ENCODE measurements around the gene PPP2R5E. TPM values are rescaled to one million over a fixed set of nuclear protein-coding genes. Genes with fewer than 3 reads are reported as not detected.

PPP2R5E gene
- total and polyA plus RNA-seq, 2 of the 8 experiments (the other 6 are each of a cell fraction or from before 2014, with no cell fraction given), result 6.8 to 64.6 TPM

DNA sequence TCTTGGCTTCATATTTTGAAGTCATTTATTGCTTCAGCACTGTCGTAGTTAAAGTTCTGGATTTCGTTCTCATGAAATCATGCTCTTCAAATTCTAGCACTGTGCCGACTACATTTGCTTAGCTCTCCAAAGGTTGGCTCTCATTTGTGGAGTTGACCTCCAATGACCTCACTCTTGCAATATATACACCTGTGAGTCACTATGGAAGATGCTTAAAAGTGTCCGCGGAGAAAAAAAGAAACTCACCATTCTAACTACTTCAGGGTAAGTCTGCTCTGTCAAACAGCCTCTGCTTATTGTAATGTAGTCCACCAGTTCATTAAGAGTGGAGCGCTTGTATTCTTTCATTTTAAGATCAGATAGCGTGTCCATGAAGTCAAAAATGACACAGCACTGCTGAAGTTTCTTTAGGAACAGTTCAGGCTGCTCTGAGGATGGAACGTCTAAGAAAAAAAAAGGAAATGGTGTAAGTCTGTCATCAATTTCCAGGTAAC, 89.7 kb downstream of the PPP2R5E start (continued):
- TF ChIP-seq, protein P1, sequence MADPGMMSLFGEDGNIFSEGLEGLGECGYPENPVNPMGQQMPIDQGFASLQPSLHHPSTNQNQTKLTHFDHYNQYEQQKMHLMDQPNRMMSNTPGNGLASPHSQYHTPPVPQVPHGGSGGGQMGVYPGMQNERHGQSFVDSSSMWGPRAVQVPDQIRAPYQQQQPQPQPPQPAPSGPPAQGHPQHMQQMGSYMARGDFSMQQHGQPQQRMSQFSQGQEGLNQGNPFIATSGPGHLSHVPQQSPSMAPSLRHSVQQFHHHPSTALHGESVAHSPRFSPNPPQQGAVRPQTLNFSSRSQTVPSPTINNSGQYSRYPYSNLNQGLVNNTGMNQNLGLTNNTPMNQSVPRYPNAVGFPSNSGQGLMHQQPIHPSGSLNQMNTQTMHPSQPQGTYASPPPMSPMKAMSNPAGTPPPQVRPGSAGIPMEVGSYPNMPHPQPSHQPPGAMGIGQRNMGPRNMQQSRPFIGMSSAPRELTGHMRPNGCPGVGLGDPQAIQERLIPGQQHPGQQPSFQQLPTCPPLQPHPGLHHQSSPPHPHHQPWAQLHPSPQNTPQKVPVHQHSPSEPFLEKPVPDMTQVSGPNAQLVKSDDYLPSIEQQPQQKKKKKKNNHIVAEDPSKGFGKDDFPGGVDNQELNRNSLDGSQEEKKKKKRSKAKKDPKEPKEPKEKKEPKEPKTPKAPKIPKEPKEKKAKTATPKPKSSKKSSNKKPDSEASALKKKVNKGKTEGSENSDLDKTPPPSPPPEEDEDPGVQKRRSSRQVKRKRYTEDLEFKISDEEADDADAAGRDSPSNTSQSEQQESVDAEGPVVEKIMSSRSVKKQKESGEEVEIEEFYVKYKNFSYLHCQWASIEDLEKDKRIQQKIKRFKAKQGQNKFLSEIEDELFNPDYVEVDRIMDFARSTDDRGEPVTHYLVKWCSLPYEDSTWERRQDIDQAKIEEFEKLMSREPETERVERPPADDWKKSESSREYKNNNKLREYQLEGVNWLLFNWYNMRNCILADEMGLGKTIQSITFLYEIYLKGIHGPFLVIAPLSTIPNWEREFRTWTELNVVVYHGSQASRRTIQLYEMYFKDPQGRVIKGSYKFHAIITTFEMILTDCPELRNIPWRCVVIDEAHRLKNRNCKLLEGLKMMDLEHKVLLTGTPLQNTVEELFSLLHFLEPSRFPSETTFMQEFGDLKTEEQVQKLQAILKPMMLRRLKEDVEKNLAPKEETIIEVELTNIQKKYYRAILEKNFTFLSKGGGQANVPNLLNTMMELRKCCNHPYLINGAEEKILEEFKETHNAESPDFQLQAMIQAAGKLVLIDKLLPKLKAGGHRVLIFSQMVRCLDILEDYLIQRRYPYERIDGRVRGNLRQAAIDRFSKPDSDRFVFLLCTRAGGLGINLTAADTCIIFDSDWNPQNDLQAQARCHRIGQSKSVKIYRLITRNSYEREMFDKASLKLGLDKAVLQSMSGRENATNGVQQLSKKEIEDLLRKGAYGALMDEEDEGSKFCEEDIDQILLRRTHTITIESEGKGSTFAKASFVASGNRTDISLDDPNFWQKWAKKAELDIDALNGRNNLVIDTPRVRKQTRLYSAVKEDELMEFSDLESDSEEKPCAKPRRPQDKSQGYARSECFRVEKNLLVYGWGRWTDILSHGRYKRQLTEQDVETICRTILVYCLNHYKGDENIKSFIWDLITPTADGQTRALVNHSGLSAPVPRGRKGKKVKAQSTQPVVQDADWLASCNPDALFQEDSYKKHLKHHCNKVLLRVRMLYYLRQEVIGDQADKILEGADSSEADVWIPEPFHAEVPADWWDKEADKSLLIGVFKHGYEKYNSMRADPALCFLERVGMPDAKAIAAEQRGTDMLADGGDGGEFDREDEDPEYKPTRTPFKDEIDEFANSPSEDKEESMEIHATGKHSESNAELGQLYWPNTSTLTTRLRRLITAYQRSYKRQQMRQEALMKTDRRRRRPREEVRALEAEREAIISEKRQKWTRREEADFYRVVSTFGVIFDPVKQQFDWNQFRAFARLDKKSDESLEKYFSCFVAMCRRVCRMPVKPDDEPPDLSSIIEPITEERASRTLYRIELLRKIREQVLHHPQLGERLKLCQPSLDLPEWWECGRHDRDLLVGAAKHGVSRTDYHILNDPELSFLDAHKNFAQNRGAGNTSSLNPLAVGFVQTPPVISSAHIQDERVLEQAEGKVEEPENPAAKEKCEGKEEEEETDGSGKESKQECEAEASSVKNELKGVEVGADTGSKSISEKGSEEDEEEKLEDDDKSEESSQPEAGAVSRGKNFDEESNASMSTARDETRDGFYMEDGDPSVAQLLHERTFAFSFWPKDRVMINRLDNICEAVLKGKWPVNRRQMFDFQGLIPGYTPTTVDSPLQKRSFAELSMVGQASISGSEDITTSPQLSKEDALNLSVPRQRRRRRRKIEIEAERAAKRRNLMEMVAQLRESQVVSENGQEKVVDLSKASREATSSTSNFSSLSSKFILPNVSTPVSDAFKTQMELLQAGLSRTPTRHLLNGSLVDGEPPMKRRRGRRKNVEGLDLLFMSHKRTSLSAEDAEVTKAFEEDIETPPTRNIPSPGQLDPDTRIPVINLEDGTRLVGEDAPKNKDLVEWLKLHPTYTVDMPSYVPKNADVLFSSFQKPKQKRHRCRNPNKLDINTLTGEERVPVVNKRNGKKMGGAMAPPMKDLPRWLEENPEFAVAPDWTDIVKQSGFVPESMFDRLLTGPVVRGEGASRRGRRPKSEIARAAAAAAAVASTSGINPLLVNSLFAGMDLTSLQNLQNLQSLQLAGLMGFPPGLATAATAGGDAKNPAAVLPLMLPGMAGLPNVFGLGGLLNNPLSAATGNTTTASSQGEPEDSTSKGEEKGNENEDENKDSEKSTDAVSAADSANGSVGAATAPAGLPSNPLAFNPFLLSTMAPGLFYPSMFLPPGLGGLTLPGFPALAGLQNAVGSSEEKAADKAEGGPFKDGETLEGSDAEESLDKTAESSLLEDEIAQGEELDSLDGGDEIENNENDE (IDR thresholded peaks at IDR 0.05; ENCODE audit: insufficient replicate concordance, low read length), result no peak
- TF ChIP-seq BRCA1 (IDR thresholded peaks at IDR 0.05; ENCODE audit: low read depth, low read length) (no peak), RBBP5 (IDR thresholded peaks at IDR 0.05; ENCODE audit: borderline replicate concordance, low read depth, low read length) (no peak), CREB1 (IDR thresholded peaks at IDR 0.05) (no peak), ASH2L (IDR thresholded peaks at IDR 0.05; ENCODE audit: low read length) (no peak), EGR1 (IDR thresholded peaks at IDR 0.05; ENCODE audit: borderline replicate concordance, low read depth, low read length) (no peak), SP1 (IDR thresholded peaks at IDR 0.05; ENCODE audit: low read depth, low read length) (no peak), SUZ12 (IDR thresholded peaks at IDR 0.05; ENCODE audit: low read length) (no peak)

Data from H1 (cell line).